ENCODE results near the gene TTYH2. TPM values are rescaled to one million over a fixed set of nuclear protein-coding genes. Genes with fewer than 3 reads are reported as not detected.

Gene TTYH2
- total and polyA plus RNA-seq, 2 of the 4 experiments (the other 2 are of a cell fraction), result 2.3 to 6.8 TPM

DNA sequence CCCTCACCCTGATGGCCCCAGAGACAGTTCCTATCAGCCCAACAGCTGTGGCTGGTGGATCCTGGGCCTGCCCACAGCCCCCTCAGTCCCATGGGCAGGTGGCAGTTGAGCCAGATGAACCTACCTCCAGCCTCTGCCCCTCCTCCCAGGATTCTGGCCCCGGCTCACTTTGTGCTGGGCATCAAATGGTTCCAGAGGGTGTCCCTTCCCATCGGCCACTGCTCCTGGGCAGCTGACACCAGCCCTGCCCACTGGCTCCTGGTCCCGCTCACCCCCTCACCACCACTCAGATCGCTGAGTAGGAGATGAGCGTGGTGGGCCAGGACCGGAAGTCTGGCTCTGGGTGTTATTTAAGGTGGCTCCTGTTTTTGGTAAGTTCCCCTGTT, 2.0 kb downstream of the TTYH2 start:
- TF ChIP-seq FOS (IDR thresholded peaks at IDR 0.05; ENCODE audit: low read depth, low read length), result no peak
- TF ChIP-seq CHD1 (IDR thresholded peaks at IDR 0.05; ENCODE audit: low read depth, low read length), result no peak
- TF ChIP-seq POLR2A (IDR thresholded peaks at IDR 0.05; ENCODE audit: low read depth, low read length), result no peak
- no peak for TF ChIP-seq MAZ (IDR thresholded peaks at IDR 0.05; ENCODE audit: borderline replicate concordance, low read depth, low read length)
- H2AK9ac ChIP-seq (replicated peaks; ENCODE audit: low read depth, low read length, poor library complexity), result no peak overlapping the region
- ChIA-PET CTCF (no interaction called here), POLR2A (ENCODE audit: unreplicated experiment) (no interaction called here)
- DNase-seq, result no peak
- dilution Hi-C loops (cut with HindIII; ENCODE audit: low sequenced_read_pairs, unreplicated experiment), result no loop called here
- peaks cover 3 to 15% of the 10 kb centered on the region in 2 experiments; a peak in 2 of 4 replicates for H3K79me1 ChIP-seq (ENCODE audit: low read depth in 1 of 2, low read length in 2 of 2)
- H3K9ac ChIP-seq (ENCODE audit: low read depth, low read length), result no peak overlapping the region
- H2BK5ac ChIP-seq (ENCODE audit: low read depth, low read length, poor library complexity, severe bottlenecking), result no peak overlapping the region
- H3K4me2 ChIP-seq (ENCODE audit: low read depth, low read length), result no peak overlapping the region
- H2AFZ ChIP-seq (replicated peaks; ENCODE audit: low read length, poor library complexity), result no peak overlapping the region
- no peak overlapping the region for H3K14ac ChIP-seq (replicated peaks; ENCODE audit: low read depth, low read length)
- H3K9me3 ChIP-seq (ENCODE audit: control insufficient read depth, insufficient read depth, low read length), result no peaks in the 10 kb centered on the region
- H4K20me1 ChIP-seq (ENCODE audit: insufficient read depth, low read length), result peaks cover 12% of the 10 kb centered on the region
- in situ Hi-C loops (cut with MboI; ENCODE audit: low sequenced_read_pairs), result loop anchor here (25.0 kb wide), 1 partner anchor 647 kb away; the partner anchor contains the start of genes FDXR and GRIN2C
- no peak overlapping the region for H3K18ac ChIP-seq (ENCODE audit: low read depth, low read length)
- no TSS peak for BruUV-seq (replicated peaks)
- WGBS, 2 experiments (ENCODE audit: extremely low coverage in 2 of 2, insufficient read length in 1 of 2), result no CpG with 5 or more reads among the region's 6 CpGs
- H3K4me1 ChIP-seq (ENCODE audit: control insufficient read depth, insufficient read depth, low read length), result peaks cover 13% of the 10 kb centered on the region
- H3K9me1 ChIP-seq (ENCODE audit: insufficient read depth, low read length), result no peaks in the 10 kb centered on the region
- no peak overlapping the region for H2AK5ac ChIP-seq (ENCODE audit: low read depth, low read length)
- no peak overlapping the region for H3K27ac ChIP-seq (ENCODE audit: insufficient read depth, low read length)
- no peak overlapping the region for H3K4me3 ChIP-seq (ENCODE audit: insufficient read depth, low read depth, low read length)
- H3K27me3 ChIP-seq (ENCODE audit: control insufficient read depth, insufficient read depth, low read length), result no peaks in the 10 kb centered on the region; the same call in 1 of the 2 replicates
- peaks cover 1% of the 10 kb centered on the region; the same call in 1 of the 2 replicates for H3K36me3 ChIP-seq (ENCODE audit: control insufficient read depth, insufficient read depth, low read length)
- no peak overlapping the region for H4K91ac ChIP-seq (ENCODE audit: insufficient read depth, low read depth, low read length)
- H4K8ac ChIP-seq (ENCODE audit: low read depth in 2 of 2, low read length in 2 of 2), result no peak overlapping the region
- H2BK20ac ChIP-seq (ENCODE audit: low read depth, low read length), result no peak overlapping the region
- no peak overlapping the region for H2BK120ac ChIP-seq (ENCODE audit: low read depth, low read length)
- intact Hi-C loops (cut with micrococcal nuclease), result no loop called here
- no peak overlapping the region for H4K5ac ChIP-seq (ENCODE audit: low read depth, low read length)
- no peak overlapping the region for H3K23ac ChIP-seq (ENCODE audit: low read depth, low read length)
- no peak overlapping the region for H3K56ac ChIP-seq (ENCODE audit: extremely low read depth, insufficient read depth, low read length)
- ATAC-seq (ENCODE audit: low read depth), result no peak
- H3K4ac ChIP-seq (ENCODE audit: low read depth, low read length), result no peak overlapping the region
- no peak overlapping the region for H2BK15ac ChIP-seq (ENCODE audit: low read depth, low read length)
